OCI-LY7 (cell line): Measurements from ENCODE around the gene DOCK1. TPM values are rescaled to one million over a fixed set of nuclear protein-coding genes. Genes with fewer than 3 reads are reported as not detected.

Experiments
- BruUV-seq: library from RNA; stranded (reverse); fragments of 400-500 nt; replicated peaks from 2 replicates; lab custom pipeline; 2021; lab: Mats Ljungman, UMichigan
- CTCF ChIA-PET: fragments of 300-600 bp; sonication (Branson Sonifier 250); formaldehyde crosslinking; loops from one replicate; lab custom pipeline; 2022; ENCODE audit warnings: antibody characterized with exemption; ENCODE audit not compliant: unreplicated experiment; lab: Charles Lee
- POLR2A ChIA-PET: fragments of 300-600 bp; sonication (Branson Sonifier 250); formaldehyde crosslinking; loops from one replicate; lab custom pipeline; 2022; ENCODE audit warnings: antibody characterized with exemption; lab: Charles Lee
- DNase-seq: peaks from one replicate; pipeline ENCODE4 v3.0.0-alpha.2; 2015; ENCODE audit warnings: low spot score
- H2AFZ ChIP-seq: fragments of 200-600 bp; sonication (generic), shearing (Covaris generic); 2 replicates; pipeline ENCODE4 v1.6.1; 2014; ENCODE audit warnings: mild to moderate bottlenecking, antibody characterized with exemption, low read length, moderate library complexity
- H3K27ac ChIP-seq: fragments of 200-600 bp; sonication (generic); 2 replicates; pipeline ENCODE4 v1.5.1; 2014; ENCODE audit warnings: mixed run types, low read depth, mild to moderate bottlenecking, moderate library complexity, low read length, inconsistent platforms; ENCODE audit not compliant: poor library complexity, severe bottlenecking
- H3K36me3 ChIP-seq: fragments of 200-600 bp; sonication (generic); 2 replicates; pipeline ENCODE4 v1.6.1; 2014; ENCODE audit warnings: mild to moderate bottlenecking, antibody characterized with exemption, low read length, moderate library complexity, mixed read lengths; ENCODE audit not compliant: insufficient read depth
- H3K4me1 ChIP-seq: fragments of 200-600 bp; sonication (generic); 2 replicates; pipeline ENCODE4 v1.5.1; 2014; ENCODE audit warnings: mild to moderate bottlenecking, low read length; ENCODE audit not compliant: insufficient read depth, poor library complexity, severe bottlenecking
- H3K4me2 ChIP-seq: fragments of 200-600 bp; sonication (generic); 2 replicates; pipeline ENCODE4 v1.6.1; 2014; ENCODE audit warnings: mild to moderate bottlenecking, low read length
- H3K4me3 ChIP-seq: fragments of 200-600 bp; sonication (generic); 2 replicates; pipeline ENCODE4 v1.5.1; 2014; ENCODE audit warnings: mild to moderate bottlenecking, low read depth, low read length; ENCODE audit not compliant: poor library complexity, severe bottlenecking
- H3K79me2 ChIP-seq: fragments of 200-600 bp; sonication (generic); 2 replicates; pipeline ENCODE4 v1.6.1; 2016; ENCODE audit warnings: low read depth, mild to moderate bottlenecking, low read length, moderate library complexity, mixed read lengths; ENCODE audit not compliant: insufficient read depth
- H3K9me2 ChIP-seq: fragments of 200-600 bp; sonication (generic); 2 replicates; pipeline ENCODE4 v1.6.1; 2016; ENCODE audit warnings: mild to moderate bottlenecking, low read length, mixed read lengths; ENCODE audit not compliant: insufficient read depth
- H3K9me3 ChIP-seq: fragments of 200-600 bp; sonication (generic); 2 replicates; pipeline ENCODE4 v1.6.1; 2014; ENCODE audit warnings: mild to moderate bottlenecking, mixed run types, low read length, mixed read lengths
- H4K20me1 ChIP-seq: fragments of 200-600 bp; sonication (generic); 2 replicates; pipeline ENCODE4 v1.6.1; 2014; ENCODE audit warnings: mild to moderate bottlenecking, antibody characterized with exemption, low read length, moderate library complexity, mixed read lengths; ENCODE audit not compliant: insufficient read depth
- CTCF ChIP-seq: fragments of 200-600 bp; sonication (generic); conservative IDR thresholded peaks from 2 replicates; pipeline ENCODE4 v1.5.1; 2014; ENCODE audit warnings: mild to moderate bottlenecking, antibody characterized with exemption, low read length, moderate library complexity, mixed read lengths
- EZH2phosphoT487 ChIP-seq: fragments of 200-600 bp; sonication (generic); IDR thresholded peaks from 2 replicates; pipeline ENCODE4 v1.6.1; 2018; ENCODE audit warnings: low read depth, borderline replicate concordance, mild to moderate bottlenecking, mixed run types, antibody characterized with exemption, low read length, moderate library complexity, mixed read lengths
- intact Hi-C: fragments of 100-400 bp; cut with micrococcal nuclease; formaldehyde crosslinking; loops from one replicate; pipeline ENCODE4 v1.10.0; 2022; ENCODE audit not compliant: unreplicated experiment
- total RNA-seq, 2 experiments: library from RNA; depleted of rRNA in 1 of 2; stranded (reverse); fragments of >200 nt in 1 of 2; shearing (Covaris generic) in 1 of 2; gene quantifications; 2 replicates each; pipeline ENCODE4 v1.2.3, GENCODE V29; 2014 to 2022

The DOCK1 gene
- total RNA-seq, 2 experiments from 2014 or later = not detected

GRCh38 chr10:127179612-127180250, 274.5 kb downstream of the DOCK1 start:
- no peak overlapping the region for H3K4me2 ChIP-seq
- no peaks in the 10 kb centered on the region for H3K36me3 ChIP-seq
- no peaks in the 10 kb centered on the region for H4K20me1 ChIP-seq
- H3K27ac ChIP-seq = no peak overlapping the region
- ChIA-PET POLR2A (no interaction called here), CTCF (no interaction called here)
- no peak for DNase-seq
- H3K4me1 ChIP-seq = no peaks in the 10 kb centered on the region
- no peak overlapping the region for H3K4me3 ChIP-seq
- H3K79me2 ChIP-seq = no peaks in the 10 kb centered on the region
- TF ChIP-seq CTCF (no peak), EZH2phosphoT487 (no peak)
- no peak overlapping the region for H2AFZ ChIP-seq
- intact Hi-C loops = no loop called here
- no peaks in the 10 kb centered on the region for H3K9me3 ChIP-seq
- BruUV-seq = no TSS peak
- H3K9me2 ChIP-seq = no peaks in the 10 kb centered on the region

GRCh38 chr10:127182161-127182560, 276.9 kb downstream of the DOCK1 start:
- Histone ChIP-seq H3K27ac (no peak overlapping the region), H3K4me1 (no peaks in the 10 kb centered on the region), H3K9me2 (no peaks in the 10 kb centered on the region), H4K20me1 (no peaks in the 10 kb centered on the region), H2AFZ (no peak overlapping the region), H3K36me3 (no peaks in the 10 kb centered on the region), H3K79me2 (no peaks in the 10 kb centered on the region), H3K9me3 (no peaks in the 10 kb centered on the region), H3K4me3 (no peak overlapping the region), H3K4me2 (no peak overlapping the region)
- CTCF ChIA-PET = no interaction called here
- no TSS peak for BruUV-seq
- POLR2A ChIA-PET = no interaction called here
- no peak for DNase-seq
- no peak for TF ChIP-seq EZH2phosphoT487
- no peak for TF ChIP-seq CTCF
- intact Hi-C loops = no loop called here

- no peaks in the 10 kb centered on the region for H3K4me1 ChIP-seq
- H2AFZ ChIP-seq = no peak overlapping the region
- H3K27ac ChIP-seq = no peak overlapping the region
- TF ChIP-seq CTCF = no peak
- TF ChIP-seq EZH2phosphoT487 = no peak
- H3K9me3 ChIP-seq = no peaks in the 10 kb centered on the region
- intact Hi-C loops = no loop called here
- H3K4me2 ChIP-seq = no peak overlapping the region
- H3K79me2 ChIP-seq = no peaks in the 10 kb centered on the region
- no peak for DNase-seq
- H4K20me1 ChIP-seq = no peaks in the 10 kb centered on the region
- no peaks in the 10 kb centered on the region for H3K9me2 ChIP-seq
- CTCF ChIA-PET = no interaction called here
- no TSS peak for BruUV-seq
- no peak overlapping the region for H3K4me3 ChIP-seq
- no peaks in the 10 kb centered on the region for H3K36me3 ChIP-seq
- POLR2A ChIA-PET = no interaction called here
Measured at GRCh38 chr10:127184582-127184981, 279.4 kb downstream of the DOCK1 start.
